HG03095 (cell line): Measurements from ENCODE around the gene PRKG1.
"Not testable (repeated sequence)": the region's sequence is repeated elsewhere in the genome, so short reads cannot be mapped to it uniquely, and the experiment has no call there.

Experiments used
- ATAC-seq: cut with Tn5 transposase; IDR thresholded peaks from one replicate; pipeline ENCODE4 v1.9.1; 2021; ENCODE audit warnings: moderate library complexity; ENCODE audit not compliant: unreplicated experiment

PRKG1 gene

GRCh38 chr10:51718804-51719291, 644.6 kb downstream of the PRKG1 start:
- ATAC-seq, result no peak

- no peak for ATAC-seq
These were observed 649.8 kb downstream of the PRKG1 start for GRCh38 chr10:51724038-51724437.

GRCh38 chr10:51729822-51730555, 655.7 kb downstream of the PRKG1 start:
- ATAC-seq, result no peak

- no peak for ATAC-seq
These were observed 658.8 kb downstream of the PRKG1 start for GRCh38 chr10:51733057-51733456.

GRCh38 chr10:51743146-51743545, 668.9 kb downstream of the PRKG1 start:
- ATAC-seq, result peak; percentile 86

- no peak for ATAC-seq
These were observed 670.1 kb downstream of the PRKG1 start for GRCh38 chr10:51744235-51745000.

GRCh38 chr10:51745397-51745796, 671.1 kb downstream of the PRKG1 start:
- ATAC-seq, result no peak

GRCh38 chr10:51747216-51747615, 672.9 kb downstream of the PRKG1 start:
- no peak for ATAC-seq

- ATAC-seq, result no peak
These were observed 674.7 kb downstream of the PRKG1 start for GRCh38 chr10:51748959-51749358.

- ATAC-seq, result no peak
These were observed 684.1 kb downstream of the PRKG1 start for GRCh38 chr10:51758366-51758765.

GRCh38 chr10:51758838-51759237, 684.6 kb downstream of the PRKG1 start:
- not testable (repeated sequence) for ATAC-seq

GRCh38 chr10:51759896-51760534, 685.7 kb downstream of the PRKG1 start:
- ATAC-seq, result no peak

- no peak for ATAC-seq
These were observed 686.8 kb downstream of the PRKG1 start for GRCh38 chr10:51760864-51761640.

- no peak for ATAC-seq
These were observed 689.5 kb downstream of the PRKG1 start for GRCh38 chr10:51763746-51764145.

GRCh38 chr10:51765284-51765971, 691.1 kb downstream of the PRKG1 start:
- no peak for ATAC-seq

GRCh38 chr10:51766423-51767102, 692.3 kb downstream of the PRKG1 start:
- ATAC-seq, result no peak

- no peak for ATAC-seq
These were observed 692.9 kb downstream of the PRKG1 start for GRCh38 chr10:51767103-51767763.

GRCh38 chr10:51768886-51769465, 694.7 kb downstream of the PRKG1 start:
- no peak for ATAC-seq

GRCh38 chr10:51770709-51771108, 696.4 kb downstream of the PRKG1 start:
- no peak for ATAC-seq
